Measurements from ENCODE around the gene SH3TC1. TPM values are rescaled to one million over a fixed set of nuclear protein-coding genes. Genes with fewer than 3 reads are reported as not detected.

SH3TC1 gene
- total RNA-seq (1 to 10 TPM; 8.1 to 8.6 TPM), polyA plus RNA-seq (ENCODE audit: insufficient read length in 2 of 2) (1 to 10 TPM; 5.5 to 8.5 TPM)
- long read RNA-seq, donor 1 = 0 reads
- long read RNA-seq, donor 2 = 0 reads
- long read RNA-seq, donor 3 = 0 reads
- long read RNA-seq, donor 4, full-length matches to known transcripts = 2 of 2 reads
- long read RNA-seq, donor 4, partial matches to known transcripts = 0 of 2 reads
- long read RNA-seq, donor 4, other reads (novel, unspliced or antisense) = 0 of 2 reads

GRCh38 chr4:8198906-8199593 is at the start of gene SH3TC1:
Gene SH3TC1 (plus strand): TSS chr4:8199290. CDS start chr4:8205195, 5,905 bp downstream.
- 39% methylated on average over 32 of the region's 32 CpGs for WGBS (ENCODE audit: insufficient coverage)
- H3K36me3 ChIP-seq (ENCODE audit: control insufficient read depth, insufficient read depth, low read length) = no peaks in the 10 kb centered on the region
- peak within 1 kb of the TSS; percentile 64 for H3K27ac ChIP-seq (ENCODE audit: low read depth, low read length)
- peak within 1 kb of the TSS; percentile 12 for H3K4me3 ChIP-seq (ENCODE audit: low read depth, low read length)
- H3K27me3 ChIP-seq (ENCODE audit: control insufficient read depth, insufficient read depth, low read length) = no peaks in the 10 kb centered on the region
- peaks cover 62% of the 10 kb centered on the region for H3K4me1 ChIP-seq (ENCODE audit: control insufficient read depth, insufficient read depth, low read length)
- DNase-seq (ENCODE audit: low read depth in 4 of 6, low spot score in 6 of 6) = peak in 2 of 6 donors; percentile 45 to 60
- H3K9me3 ChIP-seq (ENCODE audit: control insufficient read depth, insufficient read depth, low read length) = no peaks in the 10 kb centered on the region

- Histone ChIP-seq H3K4me1 (ENCODE audit: control insufficient read depth, insufficient read depth, low read length) (peaks cover 32% of the 10 kb centered on the region), H3K27ac (ENCODE audit: low read depth, low read length) (no peak overlapping the region), H3K27me3 (ENCODE audit: control insufficient read depth, insufficient read depth, low read length) (no peaks in the 10 kb centered on the region), H3K4me3 (ENCODE audit: low read depth, low read length) (no peak overlapping the region), H3K36me3 (ENCODE audit: control insufficient read depth, insufficient read depth, low read length) (peaks cover 30% of the 10 kb centered on the region), H3K9me3 (ENCODE audit: control insufficient read depth, insufficient read depth, low read length) (no peaks in the 10 kb centered on the region)
- no peak for DNase-seq (ENCODE audit: low read depth in 4 of 6, low spot score in 6 of 6)
- 74% methylated on average over 6 of the region's 7 CpGs for WGBS (ENCODE audit: insufficient coverage)
Observed at GRCh38 chr4:8149664-8150063, 49.4 kb upstream of the SH3TC1 start.

- peaks cover 24% of the 10 kb centered on the region for H3K4me1 ChIP-seq (ENCODE audit: control insufficient read depth, insufficient read depth, low read length)
- H3K27me3 ChIP-seq (ENCODE audit: control insufficient read depth, insufficient read depth, low read length) = no peaks in the 10 kb centered on the region
- DNase-seq (ENCODE audit: low read depth in 4 of 6, low spot score in 6 of 6) = no peak
- 78% methylated on average over 29 of the region's 29 CpGs for WGBS (ENCODE audit: insufficient coverage)
- H3K4me3 ChIP-seq (ENCODE audit: low read depth, low read length) = no peak overlapping the region
- no peaks in the 10 kb centered on the region for H3K9me3 ChIP-seq (ENCODE audit: control insufficient read depth, insufficient read depth, low read length)
- H3K36me3 ChIP-seq (ENCODE audit: control insufficient read depth, insufficient read depth, low read length) = peaks cover 30% of the 10 kb centered on the region
- H3K27ac ChIP-seq (ENCODE audit: low read depth, low read length) = no peak overlapping the region
Observed at GRCh38 chr4:8150152-8151090, 48.7 kb upstream of the SH3TC1 start.

- Histone ChIP-seq H3K9me3 (ENCODE audit: control insufficient read depth, insufficient read depth, low read length) (no peaks in the 10 kb centered on the region), H3K4me1 (ENCODE audit: control insufficient read depth, insufficient read depth, low read length) (peaks cover 22% of the 10 kb centered on the region), H3K27ac (ENCODE audit: low read depth, low read length) (no peak overlapping the region), H3K27me3 (ENCODE audit: control insufficient read depth, insufficient read depth, low read length) (no peaks in the 10 kb centered on the region), H3K4me3 (ENCODE audit: low read depth, low read length) (no peak overlapping the region), H3K36me3 (ENCODE audit: control insufficient read depth, insufficient read depth, low read length) (peaks cover 30% of the 10 kb centered on the region)
- WGBS (ENCODE audit: insufficient coverage) = 88% methylated on average over 15 of the region's 15 CpGs
- DNase-seq (ENCODE audit: low read depth in 4 of 6, low spot score in 6 of 6) = no peak
Observed at GRCh38 chr4:8151165-8151650, 47.9 kb upstream of the SH3TC1 start.

- DNase-seq (ENCODE audit: low read depth in 4 of 6, low spot score in 6 of 6) = no peak
- WGBS (ENCODE audit: insufficient coverage) = 87% methylated on average over 38 of the region's 39 CpGs
- Histone ChIP-seq H3K9me3 (ENCODE audit: control insufficient read depth, insufficient read depth, low read length) (no peaks in the 10 kb centered on the region), H3K36me3 (ENCODE audit: control insufficient read depth, insufficient read depth, low read length) (peaks cover 30% of the 10 kb centered on the region), H3K27me3 (ENCODE audit: control insufficient read depth, insufficient read depth, low read length) (peaks cover 3% of the 10 kb centered on the region), H3K4me1 (ENCODE audit: control insufficient read depth, insufficient read depth, low read length) (peaks cover 31% of the 10 kb centered on the region), H3K4me3 (ENCODE audit: low read depth, low read length) (no peak overlapping the region), H3K27ac (ENCODE audit: low read depth, low read length) (no peak overlapping the region)
Observed at GRCh38 chr4:8152090-8152864, 46.8 kb upstream of the SH3TC1 start.

GRCh38 chr4:8152865-8153257 is 46.2 kb upstream of the SH3TC1 start:
- Histone ChIP-seq H3K9me3 (ENCODE audit: control insufficient read depth, insufficient read depth, low read length) (no peaks in the 10 kb centered on the region), H3K4me3 (ENCODE audit: low read depth, low read length) (no peak overlapping the region), H3K4me1 (ENCODE audit: control insufficient read depth, insufficient read depth, low read length) (peaks cover 31% of the 10 kb centered on the region), H3K27ac (ENCODE audit: low read depth, low read length) (no peak overlapping the region), H3K27me3 (ENCODE audit: control insufficient read depth, insufficient read depth, low read length) (peaks cover 9% of the 10 kb centered on the region), H3K36me3 (ENCODE audit: control insufficient read depth, insufficient read depth, low read length) (peaks cover 26% of the 10 kb centered on the region)
- WGBS (ENCODE audit: insufficient coverage) = 58% methylated on average over 6 of the region's 6 CpGs
- peak in 2 of 6 donors; percentile 22 to 30 for DNase-seq (ENCODE audit: low read depth in 4 of 6, low spot score in 6 of 6)

- Histone ChIP-seq H3K27ac (ENCODE audit: low read depth, low read length) (no peak overlapping the region), H3K36me3 (ENCODE audit: control insufficient read depth, insufficient read depth, low read length) (peaks cover 21% of the 10 kb centered on the region), H3K4me3 (ENCODE audit: low read depth, low read length) (no peak overlapping the region), H3K4me1 (ENCODE audit: control insufficient read depth, insufficient read depth, low read length) (peaks cover 33% of the 10 kb centered on the region), H3K27me3 (ENCODE audit: control insufficient read depth, insufficient read depth, low read length) (peaks cover 10% of the 10 kb centered on the region), H3K9me3 (ENCODE audit: control insufficient read depth, insufficient read depth, low read length) (no peaks in the 10 kb centered on the region)
- no peak for DNase-seq (ENCODE audit: low read depth in 4 of 6, low spot score in 6 of 6)
- WGBS (ENCODE audit: insufficient coverage) = 72% methylated on average over 4 of the region's 10 CpGs
Observed at GRCh38 chr4:8153441-8153840, 45.6 kb upstream of the SH3TC1 start.

GRCh38 chr4:8155048-8155447 is 44.0 kb upstream of the SH3TC1 start:
- H3K9me3 ChIP-seq (ENCODE audit: control insufficient read depth, insufficient read depth, low read length) = no peaks in the 10 kb centered on the region
- peaks cover 10% of the 10 kb centered on the region for H3K27me3 ChIP-seq (ENCODE audit: control insufficient read depth, insufficient read depth, low read length)
- 78% methylated on average over 3 of the region's 6 CpGs for WGBS (ENCODE audit: insufficient coverage)
- H3K36me3 ChIP-seq (ENCODE audit: control insufficient read depth, insufficient read depth, low read length) = peaks cover 11% of the 10 kb centered on the region
- peaks cover 44% of the 10 kb centered on the region for H3K4me1 ChIP-seq (ENCODE audit: control insufficient read depth, insufficient read depth, low read length)
- DNase-seq (ENCODE audit: low read depth in 4 of 6, low spot score in 6 of 6) = no peak
- H3K4me3 ChIP-seq (ENCODE audit: low read depth, low read length) = no peak overlapping the region
- H3K27ac ChIP-seq (ENCODE audit: low read depth, low read length) = no peak overlapping the region

All from spinal cord (tissue), 10 donors.